ENCODE results near the gene ERC2.
"Not testable (repeated sequence)": the region's sequence is repeated elsewhere in the genome, so short reads cannot be mapped to it uniquely, and the experiment has no call there.

ERC2 gene

DNA sequence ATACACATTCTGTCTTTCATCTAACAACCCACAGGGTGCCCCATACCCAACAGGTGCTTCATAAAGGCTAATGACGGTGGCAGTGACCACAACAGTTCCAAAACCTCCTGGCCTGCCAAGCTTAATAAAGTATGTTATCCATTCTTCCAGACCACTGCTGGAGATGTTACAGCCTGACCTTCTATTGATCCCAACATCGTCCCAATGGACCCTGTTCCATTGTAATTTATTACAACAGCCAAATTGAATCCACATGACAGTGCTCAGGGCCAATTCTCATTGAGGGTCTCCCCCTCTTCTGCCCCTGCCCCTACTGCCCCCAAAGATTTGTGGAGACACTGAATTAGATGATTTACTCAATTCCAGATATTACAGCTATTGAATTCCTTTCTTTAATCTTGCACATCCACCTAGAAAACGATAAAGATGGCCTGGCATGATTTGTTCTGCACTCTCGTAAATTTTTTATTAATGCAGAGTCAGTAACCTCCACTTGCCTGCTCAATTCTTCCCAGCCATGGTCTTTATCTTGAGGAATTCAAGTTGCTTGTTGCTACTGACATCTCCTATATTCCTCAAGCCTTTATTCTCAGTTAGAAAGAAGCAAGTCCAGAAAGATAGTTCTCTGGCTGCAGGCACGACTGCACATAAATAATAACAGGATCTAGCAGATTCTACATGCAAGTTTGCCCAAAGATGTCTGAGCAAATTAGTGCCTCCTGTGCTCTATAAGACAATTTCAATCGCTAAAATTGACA, 407.6 kb downstream of the ERC2 start:
- DNase-seq (ENCODE audit: low read depth): no peak

DNA sequence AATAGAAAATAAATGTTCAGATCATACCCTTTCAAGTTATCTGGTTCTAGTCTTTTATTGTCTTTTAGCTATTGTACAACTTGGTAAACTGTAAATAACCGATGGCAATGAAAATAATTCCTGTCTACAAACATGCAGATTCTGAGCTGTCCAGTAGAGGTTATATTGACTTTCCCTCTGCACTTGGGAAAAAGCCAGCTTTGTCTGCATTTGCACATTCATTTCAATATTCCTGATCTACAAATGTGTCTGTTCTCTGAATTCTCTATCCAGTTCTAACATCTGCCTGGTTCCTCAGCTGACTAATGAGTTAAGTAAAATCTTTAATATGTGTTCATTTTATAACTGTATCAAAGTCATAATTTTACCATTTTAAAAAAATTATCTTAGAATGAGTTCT, 408.5 kb downstream of the ERC2 start:
- no peak for DNase-seq (ENCODE audit: low read depth)

DNA sequence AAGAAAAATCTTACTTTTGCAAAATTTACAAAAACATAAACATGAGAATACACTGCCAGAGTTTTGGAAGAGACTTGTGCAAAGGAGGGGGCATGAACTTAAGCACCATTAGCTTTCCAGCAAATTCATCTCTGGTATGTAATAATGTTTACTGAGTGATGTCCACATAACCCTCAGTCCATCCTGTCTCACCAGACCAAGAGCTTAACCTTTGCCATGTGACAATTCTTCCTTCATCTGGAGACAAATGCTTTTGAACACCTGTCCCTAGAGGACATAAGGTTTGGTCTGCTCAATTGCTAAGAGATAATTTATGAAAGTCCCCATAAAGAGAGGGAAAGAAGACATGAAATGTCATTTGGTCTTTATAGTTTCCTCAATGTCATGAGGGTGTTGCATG, 412.3 kb downstream of the ERC2 start:
- no peak for DNase-seq (ENCODE audit: low read depth)

DNA sequence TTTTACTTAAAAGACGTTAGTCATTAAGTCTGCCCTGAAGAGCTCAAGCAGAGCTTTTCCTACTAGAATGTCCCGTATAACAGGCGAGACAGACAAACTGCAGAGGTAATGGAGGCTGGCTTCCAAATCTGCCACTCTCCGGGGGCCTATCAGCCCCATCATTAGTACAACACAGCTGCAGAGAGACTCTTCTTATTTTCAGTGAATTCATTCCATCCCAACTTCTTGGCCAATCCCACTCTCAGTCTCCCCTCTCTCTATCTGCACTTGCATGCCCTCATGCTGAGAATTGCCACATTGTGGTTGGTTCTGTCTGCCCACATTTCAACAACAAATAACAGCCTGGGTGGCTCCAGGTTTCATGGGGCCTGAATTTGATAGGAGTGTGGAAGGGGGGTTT, 412.7 kb downstream of the ERC2 start:
- no peak for DNase-seq (ENCODE audit: low read depth)

DNA sequence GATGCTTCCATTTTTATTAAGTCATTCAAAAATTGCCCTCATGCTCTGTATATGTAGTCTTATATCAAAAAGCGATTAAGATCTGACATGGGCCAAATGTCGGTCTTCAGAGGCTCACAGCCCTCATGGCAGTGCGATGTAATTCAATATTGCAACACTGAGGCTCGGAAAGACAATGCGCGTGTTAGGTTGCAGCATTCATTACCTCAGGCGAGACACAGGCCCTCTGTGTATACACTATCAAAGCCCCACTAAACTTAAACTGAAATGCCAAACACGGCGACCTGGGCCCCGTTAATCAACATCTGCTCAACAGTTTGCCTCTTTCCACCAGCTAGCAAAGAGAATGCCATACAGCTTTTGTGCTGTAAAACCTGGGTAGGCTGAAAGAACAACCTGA, 413.4 kb downstream of the ERC2 start:
- no peak for DNase-seq (ENCODE audit: low read depth)

DNA sequence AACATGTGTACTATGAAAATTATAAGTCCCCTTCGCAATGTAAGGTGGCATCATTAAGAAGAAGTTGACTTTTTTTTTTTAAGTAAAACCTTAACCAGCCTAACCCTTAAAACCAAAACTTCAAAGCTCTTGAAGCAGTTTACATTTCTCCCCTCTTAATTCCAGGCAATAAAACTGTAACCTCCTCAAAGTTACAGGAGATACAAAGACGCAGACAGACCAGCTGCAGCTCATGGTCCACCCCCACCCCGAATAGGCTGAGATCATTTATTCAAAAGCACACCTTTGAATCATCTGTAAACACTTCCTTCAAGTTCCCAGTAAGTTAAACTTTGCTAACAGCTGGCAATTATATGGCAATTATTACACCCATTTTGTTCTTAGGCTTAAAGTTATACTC, 414.5 kb downstream of the ERC2 start:
- no peak for DNase-seq (ENCODE audit: low read depth)

DNA sequence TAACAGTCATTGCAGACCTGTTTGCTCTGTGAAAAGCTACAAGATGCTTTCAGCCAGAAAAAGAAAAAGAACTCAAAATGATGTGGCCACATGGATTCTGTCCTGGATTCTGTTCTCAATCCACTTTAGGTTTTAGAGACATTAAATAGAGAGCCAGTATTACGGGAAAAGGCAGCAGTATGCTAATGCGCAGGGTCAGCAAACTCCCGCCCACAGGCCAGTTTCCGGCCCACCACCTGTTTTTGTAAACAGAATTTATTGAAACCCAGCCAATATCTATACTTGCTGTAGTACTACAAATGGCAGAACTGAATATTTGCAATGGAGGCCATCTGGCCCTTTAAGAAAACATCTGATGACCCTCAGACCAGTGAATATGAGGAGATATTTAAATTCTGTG, 416.1 kb downstream of the ERC2 start:
- DNase-seq (ENCODE audit: low read depth): no peak

DNA sequence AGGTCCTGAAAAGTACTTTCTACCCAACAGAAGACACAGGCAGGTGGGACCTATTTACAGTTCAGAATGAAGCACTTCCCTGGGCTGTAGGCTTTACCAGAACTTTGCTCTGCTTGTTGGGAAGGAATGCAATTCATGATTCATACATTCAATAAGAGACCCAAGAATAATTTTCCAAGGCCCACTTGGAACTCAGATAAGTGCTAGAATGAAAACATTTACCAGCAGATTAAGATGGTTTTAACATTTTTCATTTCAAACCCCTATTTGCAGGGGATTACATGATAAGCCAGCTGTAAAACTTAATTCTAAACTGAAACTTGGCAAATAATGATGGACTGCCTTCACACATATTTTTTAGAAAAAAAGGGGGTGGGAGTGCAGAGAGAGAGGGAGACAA, 417.2 kb downstream of the ERC2 start:
- DNase-seq (ENCODE audit: low read depth): no peak

DNA sequence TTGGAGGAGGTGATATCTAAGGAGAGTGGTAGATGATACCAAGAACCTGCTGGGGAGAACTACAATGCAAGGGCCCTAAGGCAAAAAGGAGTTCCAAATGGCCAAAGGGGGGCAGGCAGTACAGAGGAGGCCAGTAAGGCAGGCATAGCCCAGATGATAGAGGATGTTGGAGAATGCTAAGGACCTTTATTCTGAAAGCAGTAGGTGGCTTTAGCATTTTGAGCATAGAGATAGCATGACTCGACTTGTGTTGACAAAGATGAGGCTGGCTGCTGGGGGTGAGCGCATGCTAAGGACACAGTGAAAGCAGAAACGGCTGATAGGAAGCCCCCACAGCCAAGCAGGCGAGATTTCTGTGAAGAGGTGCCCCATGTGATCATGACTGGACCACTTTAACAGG, 419.3 kb downstream of the ERC2 start:
- no peak for DNase-seq (ENCODE audit: low read depth)

DNA sequence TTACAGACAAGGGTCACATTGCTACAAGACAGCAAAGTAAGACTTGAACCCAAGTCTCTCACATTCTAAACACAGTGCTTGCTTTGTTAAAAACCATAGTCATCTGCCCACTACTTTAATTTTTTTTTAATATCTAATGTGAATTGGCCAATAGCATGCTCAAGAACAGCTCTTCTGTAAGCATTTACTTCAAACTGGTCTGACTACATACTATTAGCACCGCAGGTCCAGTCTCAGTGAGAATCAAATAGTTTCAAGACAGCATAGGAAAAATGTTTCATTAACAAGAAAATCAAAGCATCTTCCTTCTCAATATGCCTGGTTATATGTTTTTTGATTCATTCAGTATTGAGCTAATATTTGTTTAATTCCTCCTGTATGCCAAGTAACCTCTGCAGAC, 419.9 kb downstream of the ERC2 start:
- DNase-seq (ENCODE audit: low read depth): no peak

DNA sequence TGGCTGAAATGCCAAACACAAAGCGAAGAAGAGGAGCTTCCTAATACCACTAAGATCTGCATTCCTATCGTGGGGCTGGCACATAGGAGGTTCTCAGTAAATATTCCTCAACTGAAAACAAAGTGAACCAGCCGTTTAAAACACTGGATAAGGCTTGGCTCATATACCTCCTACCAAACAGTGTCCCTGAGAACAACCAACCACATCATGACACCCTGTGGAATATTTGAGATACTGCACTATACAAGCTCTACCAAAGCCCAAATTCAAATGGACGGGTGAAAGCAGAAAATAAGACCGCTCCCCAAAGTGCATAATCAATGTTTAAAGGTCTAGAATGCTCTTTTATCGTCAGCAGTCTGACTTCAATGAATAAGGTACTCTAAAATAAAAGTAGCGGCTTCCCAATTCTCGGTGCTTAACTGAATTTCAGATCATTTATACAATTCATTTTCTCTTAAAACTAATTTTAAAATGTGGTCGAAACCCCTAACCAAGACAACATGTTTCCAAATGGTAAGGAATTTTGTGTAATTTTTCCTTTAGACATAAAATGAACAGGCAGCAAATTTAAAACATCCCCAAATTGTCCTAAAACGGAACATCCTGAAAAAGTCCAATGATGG, 425.8 kb downstream of the ERC2 start:
- DNase-seq (ENCODE audit: low read depth): no peak

DNA sequence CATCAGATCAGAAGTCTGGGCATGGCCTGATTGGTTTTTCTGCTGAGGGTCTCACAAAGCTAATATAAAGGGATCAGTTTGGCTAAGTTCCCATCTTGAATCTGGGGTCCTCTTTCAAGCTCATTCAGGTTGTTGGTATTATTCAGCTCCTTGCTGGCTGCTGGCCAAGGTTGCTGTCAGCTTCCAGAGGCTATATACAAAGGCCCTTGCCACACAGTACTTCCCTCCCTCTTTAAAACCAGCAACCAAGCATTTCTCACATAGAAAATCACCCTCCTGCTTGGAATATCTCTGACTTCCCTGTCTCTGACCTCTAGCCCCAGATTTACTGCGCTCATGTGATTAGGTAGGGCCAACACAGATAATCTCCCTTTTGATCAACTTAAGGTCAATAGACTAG, 442.9 kb downstream of the ERC2 start:
- no peak for DNase-seq (ENCODE audit: low read depth)

DNA sequence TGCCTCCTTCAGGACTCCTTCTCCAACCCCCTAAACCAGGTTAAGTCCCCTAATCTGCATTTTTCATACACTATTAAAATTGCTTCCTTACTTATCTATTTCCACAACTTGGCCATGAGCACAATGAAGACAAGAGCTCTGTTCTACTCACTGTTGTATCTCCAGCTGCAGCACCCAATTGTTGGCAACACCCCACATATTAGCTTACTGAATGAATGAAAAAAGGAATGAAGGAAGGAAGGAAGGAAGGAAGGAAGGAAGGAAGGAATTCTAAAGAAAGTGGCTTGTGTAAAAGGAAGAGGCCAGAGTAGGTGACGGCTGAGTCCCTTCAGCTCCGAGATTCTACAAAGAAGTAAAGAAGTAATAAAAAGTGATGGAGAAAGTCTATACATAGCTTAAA, 444.7 kb downstream of the ERC2 start:
- DNase-seq (ENCODE audit: low read depth): no peak

DNA sequence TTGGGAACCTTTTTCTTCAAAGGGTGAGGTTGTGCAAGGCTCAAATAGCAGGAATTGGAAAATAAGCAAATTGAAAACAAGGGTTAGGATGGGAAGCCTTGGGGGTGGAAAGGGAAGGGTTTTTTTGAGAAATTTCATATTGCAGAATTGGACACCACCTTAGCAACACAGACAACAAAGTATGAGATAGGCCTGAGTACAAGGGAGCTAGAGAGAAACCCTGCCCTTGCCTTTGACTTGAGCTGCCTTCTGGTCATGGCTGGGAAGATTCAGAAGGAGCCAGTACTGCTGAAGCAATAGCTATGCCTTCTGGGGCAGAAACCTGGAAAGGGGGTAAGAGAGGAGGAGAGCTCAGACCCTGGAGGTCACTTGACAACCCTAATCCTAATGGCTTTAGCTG, 445.6 kb downstream of the ERC2 start:
- DNase-seq (ENCODE audit: low read depth): no peak

DNA sequence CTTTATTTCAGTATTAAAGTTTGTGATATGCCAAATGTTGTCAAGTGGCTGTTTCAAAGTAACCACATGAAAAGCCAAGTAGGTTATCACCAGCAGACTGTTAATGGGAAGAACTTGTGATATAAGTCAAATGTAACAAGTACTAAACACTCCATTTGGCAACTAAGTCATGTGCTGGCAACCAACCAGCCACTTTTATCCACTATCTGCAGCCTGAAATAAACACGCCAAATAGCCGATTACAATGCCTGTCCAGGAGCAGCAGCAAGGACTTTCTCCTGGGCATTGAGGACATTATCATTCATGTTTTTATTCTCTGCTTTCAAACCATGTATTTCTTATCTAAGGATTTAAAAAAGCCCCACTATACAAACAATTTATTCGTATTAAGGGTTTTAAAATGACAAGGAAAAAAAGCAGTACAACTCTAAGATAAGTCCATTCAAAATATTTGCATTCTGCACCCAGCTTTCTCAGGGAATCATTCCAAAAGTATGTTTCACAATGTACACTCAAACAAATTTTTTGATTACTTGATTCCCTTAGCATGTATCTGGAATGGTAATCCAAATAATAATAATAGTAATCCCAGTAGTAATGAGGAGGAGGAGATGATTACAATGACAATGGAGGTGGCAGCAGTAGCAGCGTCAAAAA, 448.6 kb downstream of the ERC2 start:
- DNase-seq (ENCODE audit: low read depth): no peak

DNA sequence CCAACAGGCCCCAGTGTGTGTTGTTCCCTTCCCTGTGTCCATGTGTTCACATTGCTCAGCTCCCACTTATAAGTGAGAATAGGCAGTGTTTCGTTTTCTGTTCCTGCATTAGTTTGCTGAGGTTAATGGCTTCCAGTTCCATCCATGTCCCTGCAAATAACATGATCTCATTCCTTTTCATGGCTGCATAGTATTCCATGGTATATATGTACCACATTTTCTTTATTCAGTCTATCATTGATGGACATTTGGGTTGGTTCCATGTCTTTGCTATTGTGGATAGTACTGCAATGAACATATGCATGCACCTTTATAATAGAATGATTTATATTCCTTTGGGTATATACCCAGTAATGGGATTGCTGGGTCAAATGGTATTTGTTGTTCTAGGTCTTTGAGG, 452.9 kb downstream of the ERC2 start:
- not testable (repeated sequence) for DNase-seq (ENCODE audit: low read depth)

DNA sequence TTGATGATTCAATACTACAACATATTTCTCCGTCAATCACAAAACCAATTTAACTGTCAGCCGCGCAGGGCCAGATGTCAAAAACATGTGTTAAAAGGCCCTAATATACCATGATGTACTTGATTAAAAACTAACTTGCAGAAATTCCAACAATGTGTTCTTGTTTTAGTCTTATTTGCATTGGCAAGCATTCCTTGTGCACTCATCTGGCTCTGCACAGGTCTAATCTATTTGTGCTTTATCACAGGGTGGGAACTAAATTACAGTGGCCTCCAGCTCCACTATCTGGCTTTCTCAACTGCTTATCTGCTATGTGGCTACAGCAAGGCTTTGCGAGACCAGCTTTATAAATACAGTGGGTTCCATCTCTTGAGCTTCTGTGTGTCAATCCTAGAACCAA, 455.5 kb downstream of the ERC2 start:
- DNase-seq (ENCODE audit: low read depth): no peak

DNA sequence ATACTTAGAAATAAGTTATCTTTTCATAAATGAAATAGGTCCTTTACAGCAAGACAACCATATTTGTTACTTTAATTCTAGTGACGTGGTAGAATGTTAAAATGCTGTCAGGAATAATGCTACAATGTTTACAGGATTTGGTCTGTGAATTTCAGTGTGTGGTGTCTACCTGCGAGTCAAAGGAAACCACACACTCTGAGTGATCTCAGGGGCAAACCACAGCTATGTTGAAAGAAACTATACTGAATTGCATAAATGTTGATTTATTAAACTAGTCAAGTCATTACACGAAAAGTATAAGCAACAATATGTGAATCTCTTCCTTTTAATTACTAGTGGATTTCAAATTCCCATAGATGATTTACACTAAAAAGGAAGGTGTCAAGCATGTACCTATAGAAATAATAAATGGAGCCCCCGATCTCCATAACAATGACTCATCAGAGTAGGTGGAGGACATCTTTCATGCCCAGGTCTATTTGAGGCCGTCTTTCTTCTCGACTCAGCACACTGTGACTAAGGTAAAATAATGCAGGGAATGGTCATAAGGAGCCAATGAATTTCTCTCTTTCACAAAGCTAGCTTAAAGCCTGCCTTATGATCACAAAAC, 463.0 kb downstream of the ERC2 start:
- DNase-seq (ENCODE audit: low read depth): no peak

DNA sequence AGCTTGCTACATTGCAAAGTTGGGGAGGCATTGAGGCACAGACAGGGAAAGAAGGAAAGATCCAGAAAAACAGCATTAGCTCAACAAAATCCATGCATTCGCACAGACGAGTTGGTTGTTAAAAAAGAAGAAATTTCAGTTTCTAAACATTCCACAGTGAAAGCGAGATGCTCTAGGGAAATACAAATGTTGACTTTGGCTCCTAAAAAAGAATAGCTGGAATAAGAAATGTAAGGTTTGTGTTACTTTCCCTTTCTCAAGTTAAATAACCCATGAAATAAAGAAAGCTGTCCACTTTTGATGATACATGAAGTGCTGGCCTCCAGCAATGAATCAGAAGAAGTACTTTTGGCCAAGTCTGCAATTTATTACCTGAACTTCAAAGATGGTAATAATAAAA, 465.1 kb downstream of the ERC2 start:
- no peak for DNase-seq (ENCODE audit: low read depth)

DNA sequence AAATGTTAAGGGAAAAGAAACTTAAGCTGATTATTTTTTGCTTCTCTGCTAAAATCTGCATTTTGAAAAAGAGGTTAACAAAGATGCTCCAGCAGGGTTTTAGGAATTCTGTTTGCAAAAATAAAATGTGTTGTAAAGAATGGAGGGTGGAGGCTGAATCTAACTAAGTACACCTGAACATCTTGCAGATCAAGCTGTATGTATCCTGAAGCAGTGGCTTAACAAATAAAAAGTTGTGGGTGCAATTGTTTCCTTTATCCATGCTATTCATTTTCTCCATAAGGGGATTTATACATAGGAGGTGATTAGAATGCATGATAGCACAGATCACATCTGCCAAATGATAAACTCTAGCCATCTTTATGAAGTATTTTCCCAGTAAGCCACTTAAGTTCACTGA, 466.3 kb downstream of the ERC2 start:
- no peak for DNase-seq (ENCODE audit: low read depth)

DNA sequence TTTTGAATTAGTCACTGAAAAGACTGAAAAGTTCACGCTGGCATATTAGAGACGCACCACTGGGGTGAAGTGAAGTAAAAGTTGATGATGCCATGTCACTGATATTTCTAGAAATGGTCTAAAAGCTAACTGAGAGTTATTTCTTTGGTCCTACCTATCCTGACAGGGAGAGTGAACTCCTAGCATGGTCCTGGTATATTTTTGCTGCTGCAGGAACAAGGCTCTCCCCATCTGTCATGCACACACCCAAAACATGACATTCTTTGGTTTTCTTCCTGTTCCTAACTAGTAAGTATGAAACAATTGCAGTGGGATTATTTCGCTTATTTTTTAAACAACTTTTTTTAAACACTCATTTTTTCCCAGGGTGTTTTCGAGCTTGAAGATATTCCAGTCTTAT, 466.7 kb downstream of the ERC2 start:
- DNase-seq (ENCODE audit: low read depth): no peak

DNA sequence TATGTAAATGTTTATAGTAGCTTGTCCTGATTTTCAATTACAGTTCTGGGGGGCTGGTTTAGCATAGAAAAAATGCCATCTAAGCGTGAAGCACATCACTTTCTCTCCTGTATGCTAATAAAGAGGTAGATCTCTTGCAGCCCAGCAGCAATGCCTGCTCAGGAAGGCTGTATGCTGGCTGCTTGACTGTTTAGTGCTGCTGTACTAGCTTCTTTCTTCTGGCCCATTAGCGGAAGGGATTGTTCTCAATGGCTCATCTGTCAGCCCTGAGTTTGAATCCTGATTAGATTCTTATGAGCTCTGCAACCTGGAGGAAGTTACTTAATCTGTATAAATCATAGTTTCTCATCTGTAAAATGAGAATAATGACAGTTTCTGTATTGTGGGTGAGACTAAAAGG, 478.9 kb downstream of the ERC2 start:
- no peak for DNase-seq (ENCODE audit: low read depth)

DNA sequence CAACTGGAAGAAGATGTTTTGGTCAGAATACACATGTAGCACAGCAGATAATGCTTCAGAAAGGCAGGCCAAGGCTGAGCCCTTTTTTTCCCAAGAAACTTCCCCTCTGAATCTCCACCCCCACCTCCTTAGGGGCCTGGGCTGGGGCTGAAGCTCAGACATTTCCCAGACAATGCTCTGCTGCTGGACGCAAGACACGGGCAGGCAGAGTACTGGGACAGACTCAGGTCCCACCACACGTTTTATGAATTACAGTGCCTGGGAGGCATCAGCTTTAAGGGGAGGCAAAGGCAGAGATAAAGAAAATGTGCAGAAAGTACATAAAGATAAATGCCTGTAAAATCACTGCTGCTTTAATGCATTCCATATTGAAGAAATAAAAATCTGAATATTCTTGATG, 479.4 kb downstream of the ERC2 start:
- DNase-seq (ENCODE audit: low read depth): no peak

Measured in T-helper 22 cell (primary cell).